Stimulated activated CD8-positive, alpha-beta memory T cell treated with anti-CD3 and anti-CD28 coated beads, Interleukin-4, amount 100 ng/mL, for 1 hour (primary cell): Measurements from ENCODE around the gene PSG11.
"Not testable (repeated sequence)": the region's sequence is repeated elsewhere in the genome, so short reads cannot be mapped to it uniquely, and the experiment has no call there.

ENCODE experiments used
- DNase-seq, 2 donors: peaks; one replicate each; pipeline ENCODE4 v3.0.0-alpha.2; 2020; ENCODE audit warnings: low read depth in 2 of 2, low spot score in 1 of 2

The PSG11 gene

GRCh38 chr19:43026369-43026768 is at the start of gene PSG11:
Gene PSG11 (minus strand): TSS chr19:43026469. CDS start chr19:43026372, 97 bp downstream.
- DNase-seq, result not testable (repeated sequence)

GRCh38 chr19:43062418-43062817 is 36.1 kb upstream of the PSG11 start:
- DNase-seq, result not testable (repeated sequence)

GRCh38 chr19:43061326-43061725 is 35.1 kb upstream of the PSG11 start:
- DNase-seq, result not testable (repeated sequence)

GRCh38 chr19:43060254-43060653 is 34.0 kb upstream of the PSG11 start:
- DNase-seq, result not testable (repeated sequence)

GRCh38 chr19:43059482-43059881 is 33.2 kb upstream of the PSG11 start:
- DNase-seq, result not testable (repeated sequence)

GRCh38 chr19:43058440-43058839 is 32.2 kb upstream of the PSG11 start:
- DNase-seq, result not testable (repeated sequence)

- not testable (repeated sequence) for DNase-seq
Observed at GRCh38 chr19:43047966-43048365, 21.7 kb upstream of the PSG11 start.

GRCh38 chr19:43046578-43046977 is 20.3 kb upstream of the PSG11 start:
- DNase-seq, result not testable (repeated sequence)

GRCh38 chr19:43043492-43044180 is 17.4 kb upstream of the PSG11 start:
- not testable (repeated sequence) for DNase-seq

- DNase-seq, result not testable (repeated sequence)
Observed at GRCh38 chr19:43031645-43032044, 5.4 kb upstream of the PSG11 start.

- DNase-seq, result no peak
Observed at GRCh38 chr19:43028866-43029265, 2.6 kb upstream of the PSG11 start.

GRCh38 chr19:43027985-43028384 is 1.7 kb upstream of the PSG11 start:
- DNase-seq, result not testable (repeated sequence)

GRCh38 chr19:43027061-43027460 is 792 bp upstream of the PSG11 start:
- not testable (repeated sequence) for DNase-seq

- DNase-seq, result not testable (repeated sequence)
Observed at GRCh38 chr19:43022098-43022497, 4.2 kb downstream of the PSG11 start.

- not testable (repeated sequence) for DNase-seq
Observed at GRCh38 chr19:43021629-43022028, 4.6 kb downstream of the PSG11 start.

GRCh38 chr19:43019588-43019987 is 6.7 kb downstream of the PSG11 start:
- DNase-seq, result not testable (repeated sequence)

GRCh38 chr19:43005841-43006240 is 20.4 kb downstream of the PSG11 start:
- DNase-seq, result not testable (repeated sequence)

GRCh38 chr19:43004846-43005245 is 21.4 kb downstream of the PSG11 start:
- not testable (repeated sequence) for DNase-seq

GRCh38 chr19:43003634-43004033 is 22.6 kb downstream of the PSG11 start:
- not testable (repeated sequence) for DNase-seq

GRCh38 chr19:43002948-43003347 is 23.3 kb downstream of the PSG11 start:
- not testable (repeated sequence) for DNase-seq

GRCh38 chr19:42996161-42996560 is 30.1 kb downstream of the PSG11 start:
- not testable (repeated sequence) for DNase-seq

- DNase-seq, result not testable (repeated sequence)
Observed at GRCh38 chr19:42992029-42992604, 34.2 kb downstream of the PSG11 start.
